Measurements from ENCODE around the gene PCNX1.

PCNX1 gene

GRCh38 chr14:70915415-70915814 lies 8.2 kb downstream of the PCNX1 start:
- H3K4me1 ChIP-seq (ENCODE audit: control insufficient read depth, low read length) = peaks cover 9% of the 10 kb centered on the region; the same call in 1 of the 2 replicates
- H3K36me3 ChIP-seq (ENCODE audit: control insufficient read depth, low read length) = peaks cover 6% of the 10 kb centered on the region
- no peak for TF ChIP-seq CTCF (IDR thresholded peaks at IDR 0.05; ENCODE audit: low read depth, low read length, poor library complexity, severe bottlenecking)
- TF ChIP-seq EZH2phosphoT487 (IDR thresholded peaks at IDR 0.05; ENCODE audit: borderline replicate concordance, low read length) = no peak
- no peak overlapping the region for H3K4me2 ChIP-seq (ENCODE audit: low read length)
- H3K9me2 ChIP-seq (replicated peaks; ENCODE audit: control insufficient read depth, low read length) = no peaks in the 10 kb centered on the region
- H4K20me1 ChIP-seq (ENCODE audit: control insufficient read depth, insufficient read depth, low read depth, low read length) = peaks cover 4% of the 10 kb centered on the region; the same call in 1 of the 2 replicates
- peaks cover 96% of the 10 kb centered on the region for H3K79me2 ChIP-seq (ENCODE audit: control insufficient read depth, low read length)
- no peaks in the 10 kb centered on the region for H3K27me3 ChIP-seq (ENCODE audit: control insufficient read depth, low read length)
- no peak overlapping the region for H3K27ac ChIP-seq (ENCODE audit: low read depth, low read length)
- H3K9me3 ChIP-seq (ENCODE audit: control insufficient read depth, insufficient read depth, low read length) = no peaks in the 10 kb centered on the region
- H3K4me3 ChIP-seq (ENCODE audit: low read length) = no peak overlapping the region
- no peaks in the 10 kb centered on the region for H3F3A ChIP-seq (ENCODE audit: control insufficient read depth, insufficient read depth)

GRCh38 chr14:70916300-70916699 lies 9.0 kb downstream of the PCNX1 start:
- H3K27ac ChIP-seq (ENCODE audit: low read depth, low read length) = no peak overlapping the region
- no peaks in the 10 kb centered on the region for H3K9me3 ChIP-seq (ENCODE audit: control insufficient read depth, insufficient read depth, low read length)
- no peaks in the 10 kb centered on the region for H4K20me1 ChIP-seq (ENCODE audit: control insufficient read depth, insufficient read depth, low read depth, low read length)
- no peak overlapping the region for H3K4me2 ChIP-seq (ENCODE audit: low read length)
- TF ChIP-seq CTCF (IDR thresholded peaks at IDR 0.05; ENCODE audit: low read depth, low read length, poor library complexity, severe bottlenecking) = no peak
- TF ChIP-seq EZH2phosphoT487 (IDR thresholded peaks at IDR 0.05; ENCODE audit: borderline replicate concordance, low read length) = no peak
- H3F3A ChIP-seq (ENCODE audit: control insufficient read depth, insufficient read depth) = no peaks in the 10 kb centered on the region
- H3K36me3 ChIP-seq (ENCODE audit: control insufficient read depth, low read length) = peaks cover 6% of the 10 kb centered on the region
- no peak overlapping the region for H3K4me3 ChIP-seq (ENCODE audit: low read length)
- no peaks in the 10 kb centered on the region for H3K9me2 ChIP-seq (replicated peaks; ENCODE audit: control insufficient read depth, low read length)
- H3K4me1 ChIP-seq (ENCODE audit: control insufficient read depth, low read length) = peaks cover 9% of the 10 kb centered on the region; the same call in 1 of the 2 replicates
- peaks cover 96% of the 10 kb centered on the region for H3K79me2 ChIP-seq (ENCODE audit: control insufficient read depth, low read length)
- no peaks in the 10 kb centered on the region for H3K27me3 ChIP-seq (ENCODE audit: control insufficient read depth, low read length)

GRCh38 chr14:70916799-70917198 lies 9.5 kb downstream of the PCNX1 start:
- peaks cover 6% of the 10 kb centered on the region for H3K36me3 ChIP-seq (ENCODE audit: control insufficient read depth, low read length)
- H3K9me3 ChIP-seq (ENCODE audit: control insufficient read depth, insufficient read depth, low read length) = no peaks in the 10 kb centered on the region
- peaks cover 9% of the 10 kb centered on the region; the same call in 1 of the 2 replicates for H3K4me1 ChIP-seq (ENCODE audit: control insufficient read depth, low read length)
- H3K4me3 ChIP-seq (ENCODE audit: low read length) = no peak overlapping the region
- TF ChIP-seq CTCF (IDR thresholded peaks at IDR 0.05; ENCODE audit: low read depth, low read length, poor library complexity, severe bottlenecking) (no peak), EZH2phosphoT487 (IDR thresholded peaks at IDR 0.05; ENCODE audit: borderline replicate concordance, low read length) (no peak)
- no peaks in the 10 kb centered on the region for H3K27me3 ChIP-seq (ENCODE audit: control insufficient read depth, low read length)
- H3K4me2 ChIP-seq (ENCODE audit: low read length) = no peak overlapping the region
- H3F3A ChIP-seq (ENCODE audit: control insufficient read depth, insufficient read depth) = no peaks in the 10 kb centered on the region
- H4K20me1 ChIP-seq (ENCODE audit: control insufficient read depth, insufficient read depth, low read depth, low read length) = no peaks in the 10 kb centered on the region
- H3K9me2 ChIP-seq (replicated peaks; ENCODE audit: control insufficient read depth, low read length) = no peaks in the 10 kb centered on the region
- peaks cover 96% of the 10 kb centered on the region for H3K79me2 ChIP-seq (ENCODE audit: control insufficient read depth, low read length)
- H3K27ac ChIP-seq (ENCODE audit: low read depth, low read length) = no peak overlapping the region

All from DOHH2 (cell line).